ENCODE results near the gene CFB.

Gene CFB

GRCh38 chr6:31966997-31967925, 21.4 kb downstream of the CFB start:
- no peak for TF ChIP-seq CTCF (IDR thresholded peaks at IDR 0.05; ENCODE audit: control insufficient read depth, extremely low read depth, insufficient read depth)
- no peak for DNase-seq (ENCODE audit: low read depth)
- H3K4me3 ChIP-seq (ENCODE audit: low read depth, low read length): no peak overlapping the region

GRCh38 chr6:31967926-31968320, 22.0 kb downstream of the CFB start:
- TF ChIP-seq CTCF (IDR thresholded peaks at IDR 0.05; ENCODE audit: control insufficient read depth, extremely low read depth, insufficient read depth): no peak
- DNase-seq (ENCODE audit: low read depth): no peak
- H3K4me3 ChIP-seq (ENCODE audit: low read depth, low read length): no peak overlapping the region

- DNase-seq (ENCODE audit: low read depth): no peak
- TF ChIP-seq CTCF (IDR thresholded peaks at IDR 0.05; ENCODE audit: control insufficient read depth, extremely low read depth, insufficient read depth): no peak
- no peak overlapping the region for H3K4me3 ChIP-seq (ENCODE audit: low read depth, low read length)
These were observed 22.4 kb downstream of the CFB start for GRCh38 chr6:31968326-31968725.

GRCh38 chr6:31968791-31969711, 23.2 kb downstream of the CFB start:
- no peak overlapping the region for H3K4me3 ChIP-seq (ENCODE audit: low read depth, low read length)
- no peak for DNase-seq (ENCODE audit: low read depth)
- no peak for TF ChIP-seq CTCF (IDR thresholded peaks at IDR 0.05; ENCODE audit: control insufficient read depth, extremely low read depth, insufficient read depth)

GRCh38 chr6:31969712-31970603, 24.1 kb downstream of the CFB start:
- DNase-seq (ENCODE audit: low read depth): no peak
- no peak for TF ChIP-seq CTCF (IDR thresholded peaks at IDR 0.05; ENCODE audit: control insufficient read depth, extremely low read depth, insufficient read depth)
- H3K4me3 ChIP-seq (ENCODE audit: low read depth, low read length): peak overlapping the region; percentile 98

GRCh38 chr6:31970604-31971271, 24.8 kb downstream of the CFB start:
- TF ChIP-seq CTCF (IDR thresholded peaks at IDR 0.05; ENCODE audit: control insufficient read depth, extremely low read depth, insufficient read depth): no peak
- H3K4me3 ChIP-seq (ENCODE audit: low read depth, low read length): peak overlapping the region; percentile 98
- DNase-seq (ENCODE audit: low read depth): no peak

All from LNCaP clone FGC (cell line).